ENCODE results near the gene SPINK9. TPM values are rescaled to one million over a fixed set of nuclear protein-coding genes. Genes with fewer than 3 reads are reported as not detected.

Gene SPINK9
- total and polyA plus RNA-seq, 2 of the 4 experiments (the other 2 are of a cell fraction) = not detected

- H2BK20ac ChIP-seq (ENCODE audit: low read depth, low read length) = no peak overlapping the region
- intact Hi-C loops (cut with micrococcal nuclease) (no loop called here), dilution Hi-C loops (cut with HindIII; ENCODE audit: low sequenced_read_pairs, unreplicated experiment) (no loop called here), in situ Hi-C loops (cut with MboI; ENCODE audit: low sequenced_read_pairs) (no loop called here)
- no peak overlapping the region for H3K27ac ChIP-seq (ENCODE audit: insufficient read depth, low read length)
- H4K5ac ChIP-seq (ENCODE audit: low read depth, low read length) = no peak overlapping the region
- TF ChIP-seq MXI1 (IDR thresholded peaks at IDR 0.05; ENCODE audit: borderline replicate concordance, low read depth, low read length) = no peak
- TF ChIP-seq MAFK (IDR thresholded peaks at IDR 0.05; ENCODE audit: low read depth, low read length) = no peak
- no peak for TF ChIP-seq RCOR1 (IDR thresholded peaks at IDR 0.05; ENCODE audit: insufficient replicate concordance, low read length)
- TF ChIP-seq CHD1 (IDR thresholded peaks at IDR 0.05; ENCODE audit: low read depth, low read length) = no peak
- no peak overlapping the region for H2BK5ac ChIP-seq (ENCODE audit: low read depth, low read length, poor library complexity, severe bottlenecking)
- H3K36me3 ChIP-seq (ENCODE audit: control insufficient read depth, insufficient read depth, low read length) = no peaks in the 10 kb centered on the region
- H3K9me1 ChIP-seq (ENCODE audit: insufficient read depth, low read length) = no peaks in the 10 kb centered on the region
- no peak overlapping the region for H3K23ac ChIP-seq (ENCODE audit: low read depth, low read length)
- no peak overlapping the region for H2AFZ ChIP-seq (replicated peaks; ENCODE audit: low read length, poor library complexity)
- no peak overlapping the region for H3K9ac ChIP-seq (ENCODE audit: low read depth, low read length)
- H2AK9ac ChIP-seq (replicated peaks; ENCODE audit: low read depth, low read length, poor library complexity) = no peak overlapping the region
- H4K20me1 ChIP-seq (ENCODE audit: insufficient read depth, low read length) = no peaks in the 10 kb centered on the region
- no TSS peak for BruUV-seq (replicated peaks)
- no peak overlapping the region for H3K56ac ChIP-seq (ENCODE audit: extremely low read depth, insufficient read depth, low read length)
- ATAC-seq (ENCODE audit: low read depth) (no peak), DNase-seq (no peak)
- H3K18ac ChIP-seq (ENCODE audit: low read depth, low read length) = no peak overlapping the region
- no peak overlapping the region for H3K14ac ChIP-seq (replicated peaks; ENCODE audit: low read depth, low read length)
- H2BK15ac ChIP-seq (ENCODE audit: low read depth, low read length) = no peak overlapping the region
- ChIA-PET POLR2A (ENCODE audit: unreplicated experiment) (no interaction called here), CTCF (no interaction called here)
- no peak overlapping the region for H2AK5ac ChIP-seq (ENCODE audit: low read depth, low read length)
- H4K91ac ChIP-seq (ENCODE audit: insufficient read depth, low read depth, low read length) = no peak overlapping the region
- H2BK120ac ChIP-seq (ENCODE audit: low read depth, low read length) = no peak overlapping the region
- no peak overlapping the region for H3K4me3 ChIP-seq (ENCODE audit: insufficient read depth, low read depth, low read length)
- H3K27me3 ChIP-seq (ENCODE audit: control insufficient read depth, insufficient read depth, low read length) = no peaks in the 10 kb centered on the region
- no peak overlapping the region for H4K8ac ChIP-seq (ENCODE audit: low read depth in 2 of 2, low read length in 2 of 2)
- H3K79me1 ChIP-seq (ENCODE audit: low read depth in 1 of 2, low read length in 2 of 2) = no peaks in the 10 kb centered on the region
- H3K4me2 ChIP-seq (ENCODE audit: low read depth, low read length) = no peak overlapping the region
- H3K4ac ChIP-seq (ENCODE audit: low read depth, low read length) = no peak overlapping the region
- H3K9me3 ChIP-seq (ENCODE audit: control insufficient read depth, insufficient read depth, low read length) = no peaks in the 10 kb centered on the region
- no peaks in the 10 kb centered on the region for H3K4me1 ChIP-seq (ENCODE audit: control insufficient read depth, insufficient read depth, low read length)
- WGBS, 2 experiments (ENCODE audit: extremely low coverage in 2 of 2, insufficient read length in 1 of 2) = no CpG with 5 or more reads among the region's 4 CpGs
Observed at GRCh38 chr5:148333262-148333849, 2.0 kb upstream of the SPINK9 start.
